Nephron (organoid): ENCODE measurements around the gene STOX2.

Source experiments
- H3K27ac Mint-ChIP-seq, 3 experiments: 2 replicates each; pipeline ENCODE4 v1.8.0; 2020; ENCODE audit warnings: mixed read lengths in 3 of 3, mild to moderate bottlenecking in 2 of 3, moderate library complexity in 1 of 3
- H3K27me3 Mint-ChIP-seq: 2 replicates; pipeline ENCODE4 v1.8.0; 2021; ENCODE audit warnings: low read depth, mild to moderate bottlenecking, moderate library complexity, mixed read lengths
- H3K36me3 Mint-ChIP-seq: 2 replicates; pipeline ENCODE4 v1.8.0; 2020; ENCODE audit warnings: low read depth, mixed read lengths
- H3K4me1 Mint-ChIP-seq: 2 replicates; pipeline ENCODE4 v1.8.0; 2020; ENCODE audit warnings: mixed read lengths
- H3K4me3 Mint-ChIP-seq, 3 experiments: 2 replicates each; pipeline ENCODE4 v1.8.0; 2020; ENCODE audit warnings: mild to moderate bottlenecking in 3 of 3, mixed read lengths in 3 of 3, moderate library complexity in 2 of 3
- H3K9me3 Mint-ChIP-seq: 2 replicates; pipeline ENCODE4 v1.8.0; 2020; ENCODE audit warnings: mixed read lengths
- TF ChIP-seq, protein P1 (sequence below), 3 experiments: fragments of 200-600 bp; sonication (generic); IDR thresholded peaks; one replicate each; pipeline ENCODE4 v1.5.0; 2021; ENCODE audit warnings: antibody characterized with exemption in 3 of 3; ENCODE audit not compliant: unreplicated experiment in 3 of 3

The STOX2 gene, protein sequence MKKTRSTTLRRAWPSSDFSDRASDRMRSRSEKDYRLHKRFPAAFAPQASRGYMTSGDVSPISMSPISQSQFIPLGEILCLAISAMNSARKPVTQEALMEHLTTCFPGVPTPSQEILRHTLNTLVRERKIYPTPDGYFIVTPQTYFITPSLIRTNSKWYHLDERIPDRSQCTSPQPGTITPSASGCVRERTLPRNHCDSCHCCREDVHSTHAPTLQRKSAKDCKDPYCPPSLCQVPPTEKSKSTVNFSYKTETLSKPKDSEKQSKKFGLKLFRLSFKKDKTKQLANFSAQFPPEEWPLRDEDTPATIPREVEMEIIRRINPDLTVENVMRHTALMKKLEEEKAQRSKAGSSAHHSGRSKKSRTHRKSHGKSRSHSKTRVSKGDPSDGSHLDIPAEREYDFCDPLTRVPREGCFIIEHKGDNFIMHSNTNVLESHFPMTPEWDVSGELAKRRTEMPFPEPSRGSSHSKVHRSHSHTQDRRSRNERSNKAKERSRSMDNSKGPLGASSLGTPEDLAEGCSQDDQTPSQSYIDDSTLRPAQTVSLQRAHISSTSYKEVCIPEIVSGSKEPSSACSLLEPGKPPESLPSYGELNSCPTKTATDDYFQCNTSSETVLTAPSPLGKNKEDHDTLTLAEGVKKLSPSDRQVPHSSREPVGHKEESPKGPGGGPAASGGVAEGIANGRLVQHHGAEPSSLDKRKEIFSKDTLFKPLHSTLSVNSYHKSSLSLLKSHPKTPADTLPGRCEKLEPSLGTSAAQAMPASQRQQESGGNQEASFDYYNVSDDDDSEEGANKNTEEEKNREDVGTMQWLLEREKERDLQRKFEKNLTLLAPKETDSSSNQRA (N-terminal part only)

DNA sequence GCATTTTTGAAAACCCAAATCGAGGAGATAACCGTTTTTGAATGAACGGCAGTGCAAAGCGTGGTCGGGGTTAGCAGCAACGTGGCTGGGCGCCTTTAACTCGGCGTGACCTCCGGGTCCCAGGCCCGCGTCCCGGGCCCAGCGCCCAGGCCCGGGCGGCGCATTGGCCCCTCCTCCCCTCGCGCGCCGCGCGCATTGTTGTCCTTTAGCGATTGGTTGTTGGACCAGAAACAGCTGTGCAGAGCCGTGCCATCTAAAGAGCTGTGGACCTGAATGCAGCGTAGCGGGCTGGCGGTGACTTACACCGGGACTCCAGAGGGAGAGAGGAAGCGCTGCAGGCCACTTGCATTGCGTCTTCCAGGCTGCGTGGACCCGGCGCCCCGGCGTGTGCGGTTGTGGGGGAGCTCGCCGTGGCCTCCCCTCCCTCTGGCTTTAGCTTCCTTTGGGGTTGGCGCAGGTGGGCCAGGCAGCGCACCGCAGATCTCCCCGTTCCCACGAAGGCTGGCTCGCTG lies at the start of gene STOX2:
Gene STOX2 (plus strand): TSS at position 227 of the 512 bp plus-strand sequence. CDS start 1,484 bp downstream, outside the sequence.
- Mint-ChIP-seq H3K9me3 (peaks cover 17% of the 10 kb centered on the region), H3K27me3 (peaks cover 25% of the 10 kb centered on the region), H3K27ac (peak within 1 kb of the TSS; percentile 23 to 66 (median 62)), H3K4me3 (peak within 1 kb of the TSS; percentile 82 to 91 (median 86)), H3K36me3 (peaks cover 3% of the 10 kb centered on the region), H3K4me1 (peaks cover 26% of the 10 kb centered on the region)
- TF ChIP-seq, protein P1, sequence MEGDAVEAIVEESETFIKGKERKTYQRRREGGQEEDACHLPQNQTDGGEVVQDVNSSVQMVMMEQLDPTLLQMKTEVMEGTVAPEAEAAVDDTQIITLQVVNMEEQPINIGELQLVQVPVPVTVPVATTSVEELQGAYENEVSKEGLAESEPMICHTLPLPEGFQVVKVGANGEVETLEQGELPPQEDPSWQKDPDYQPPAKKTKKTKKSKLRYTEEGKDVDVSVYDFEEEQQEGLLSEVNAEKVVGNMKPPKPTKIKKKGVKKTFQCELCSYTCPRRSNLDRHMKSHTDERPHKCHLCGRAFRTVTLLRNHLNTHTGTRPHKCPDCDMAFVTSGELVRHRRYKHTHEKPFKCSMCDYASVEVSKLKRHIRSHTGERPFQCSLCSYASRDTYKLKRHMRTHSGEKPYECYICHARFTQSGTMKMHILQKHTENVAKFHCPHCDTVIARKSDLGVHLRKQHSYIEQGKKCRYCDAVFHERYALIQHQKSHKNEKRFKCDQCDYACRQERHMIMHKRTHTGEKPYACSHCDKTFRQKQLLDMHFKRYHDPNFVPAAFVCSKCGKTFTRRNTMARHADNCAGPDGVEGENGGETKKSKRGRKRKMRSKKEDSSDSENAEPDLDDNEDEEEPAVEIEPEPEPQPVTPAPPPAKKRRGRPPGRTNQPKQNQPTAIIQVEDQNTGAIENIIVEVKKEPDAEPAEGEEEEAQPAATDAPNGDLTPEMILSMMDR (IDR thresholded peaks at IDR 0.05; ENCODE audit: unreplicated experiment in 3 of 3) = no peak

DNA sequence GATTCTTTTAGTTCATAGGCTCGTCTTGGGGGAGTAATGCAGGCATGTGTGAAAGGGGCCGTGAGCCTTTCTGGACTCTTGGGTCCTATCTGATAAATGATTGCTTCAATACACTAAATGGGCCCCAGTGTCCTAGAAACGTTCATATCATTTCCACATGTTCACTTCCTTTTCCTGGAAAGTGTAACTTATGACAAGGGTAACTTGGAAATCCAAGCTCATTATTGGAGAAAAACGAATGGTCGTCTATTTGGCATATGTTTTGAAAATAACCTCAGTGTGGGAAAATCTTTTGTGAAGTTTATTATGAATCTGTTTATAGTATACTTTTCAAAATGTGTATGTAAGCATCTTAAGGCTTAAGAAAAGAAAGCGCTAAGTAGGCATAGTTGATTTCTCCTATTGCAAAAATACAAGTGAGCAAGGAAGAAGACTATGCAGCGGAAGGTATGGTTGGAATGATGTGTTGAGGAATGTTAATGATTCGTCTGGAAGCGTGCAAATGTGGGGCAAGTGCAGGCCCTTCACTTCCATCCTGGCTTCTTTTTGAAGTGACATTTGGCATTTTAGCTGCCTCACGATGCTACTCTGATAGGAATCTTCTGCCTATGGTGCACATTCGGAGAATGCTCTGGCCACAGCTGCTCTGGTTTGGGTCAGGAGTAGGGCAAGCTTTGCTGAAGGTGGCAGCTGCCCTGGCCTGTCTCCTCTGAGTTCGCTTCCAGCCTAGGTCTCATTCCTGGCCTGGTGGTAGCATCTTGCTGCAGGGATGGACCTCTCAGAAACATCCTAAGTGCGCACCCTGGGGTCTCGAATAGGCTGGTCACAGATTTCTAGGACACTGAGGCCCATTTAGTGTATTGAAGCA lies 49.5 kb upstream of the STOX2 start:
- no peak overlapping the region for H3K4me3 Mint-ChIP-seq
- H3K27ac Mint-ChIP-seq = no peak overlapping the region
- H3K4me1 Mint-ChIP-seq = peaks cover 31% of the 10 kb centered on the region
- TF ChIP-seq, protein P1 (IDR thresholded peaks at IDR 0.05; ENCODE audit: unreplicated experiment in 3 of 3) = no peak
- no peaks in the 10 kb centered on the region for H3K36me3 Mint-ChIP-seq
- H3K27me3 Mint-ChIP-seq = peaks cover 14% of the 10 kb centered on the region
- H3K9me3 Mint-ChIP-seq = peaks cover 2% of the 10 kb centered on the region

DNA sequence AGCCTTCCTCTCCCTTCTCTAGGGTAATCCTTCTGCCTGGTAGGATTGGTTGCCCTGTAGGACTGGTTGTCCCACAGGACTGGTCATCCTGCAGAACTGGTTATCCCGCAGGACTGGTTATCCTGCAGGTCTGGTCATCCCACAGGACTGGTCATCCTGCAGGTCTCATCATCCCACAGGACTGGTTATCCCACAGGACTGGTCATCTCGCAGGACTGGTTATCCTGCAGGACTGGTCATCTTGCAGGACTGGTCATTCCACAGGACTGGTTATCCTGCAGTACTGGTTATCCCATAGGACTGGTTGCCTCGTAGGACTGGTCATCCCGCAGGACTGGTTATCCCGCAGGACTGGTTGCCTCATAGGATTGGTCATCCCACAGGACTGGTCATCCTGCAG lies 48.1 kb upstream of the STOX2 start:
- no peaks in the 10 kb centered on the region for H3K36me3 Mint-ChIP-seq
- TF ChIP-seq, protein P1 (IDR thresholded peaks at IDR 0.05; ENCODE audit: unreplicated experiment in 3 of 3) = no peak
- peaks cover 31% of the 10 kb centered on the region for H3K4me1 Mint-ChIP-seq
- H3K4me3 Mint-ChIP-seq = no peak overlapping the region
- peaks cover 2% of the 10 kb centered on the region for H3K9me3 Mint-ChIP-seq
- peaks cover 11% of the 10 kb centered on the region for H3K27me3 Mint-ChIP-seq
- no peak overlapping the region for H3K27ac Mint-ChIP-seq

DNA sequence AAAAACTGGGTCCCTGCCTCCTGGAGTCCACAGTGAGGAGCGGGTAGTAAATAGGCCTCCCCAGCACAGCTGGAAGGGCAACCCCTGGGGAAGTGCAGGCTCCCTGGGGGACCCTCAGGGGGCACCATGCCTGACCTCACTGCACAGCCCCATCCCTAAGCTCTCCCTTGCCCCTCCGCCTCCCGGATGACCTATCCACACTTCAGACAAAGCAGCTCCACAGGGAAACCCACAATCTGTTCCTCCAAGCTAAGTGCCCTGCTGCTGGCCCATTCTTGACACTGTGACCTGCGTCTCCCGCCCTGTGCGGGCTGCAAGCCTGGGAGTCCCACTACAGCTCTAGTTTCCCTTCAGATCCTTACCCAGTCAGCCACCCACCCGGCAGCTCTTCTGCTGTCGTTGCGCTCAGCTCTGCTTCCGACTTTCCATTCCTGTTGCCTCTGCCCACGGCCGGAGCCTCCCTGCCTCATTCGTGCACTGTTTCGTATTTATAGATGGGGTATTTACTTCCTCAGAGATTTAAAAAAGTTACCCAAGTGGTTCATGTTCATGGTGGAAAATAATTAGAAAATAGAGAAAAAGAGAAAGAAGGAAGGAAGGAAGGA lies 47.0 kb upstream of the STOX2 start:
- H3K27ac Mint-ChIP-seq = no peak overlapping the region
- TF ChIP-seq, protein P1 (IDR thresholded peaks at IDR 0.05; ENCODE audit: unreplicated experiment in 3 of 3) = no peak
- peaks cover 5% of the 10 kb centered on the region for H3K27me3 Mint-ChIP-seq
- peaks cover 31% of the 10 kb centered on the region for H3K4me1 Mint-ChIP-seq
- H3K4me3 Mint-ChIP-seq = no peak overlapping the region
- H3K9me3 Mint-ChIP-seq = peaks cover 2% of the 10 kb centered on the region
- no peaks in the 10 kb centered on the region for H3K36me3 Mint-ChIP-seq

DNA sequence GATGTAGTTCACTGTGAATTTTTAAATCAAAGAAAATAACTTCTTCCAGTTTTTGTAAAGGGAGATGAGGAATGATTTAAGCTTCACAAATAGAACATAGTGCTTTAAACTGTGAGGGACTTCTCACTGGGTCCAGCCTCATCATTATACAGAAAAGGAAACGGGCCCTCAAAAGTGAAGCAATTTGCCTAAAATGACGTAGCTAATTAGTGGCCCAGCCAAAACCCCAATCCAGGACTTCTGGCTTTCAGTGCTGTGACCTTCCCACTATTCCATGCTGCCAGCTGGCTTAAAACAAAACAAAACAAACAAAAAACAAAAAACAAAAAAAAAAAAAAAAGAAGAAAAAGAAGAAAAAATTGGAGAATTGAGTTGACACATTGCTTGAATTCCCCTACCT lies 45.0 kb upstream of the STOX2 start:
- peaks cover 3% of the 10 kb centered on the region for H3K27me3 Mint-ChIP-seq
- no peaks in the 10 kb centered on the region for H3K36me3 Mint-ChIP-seq

More for the DNA sequence above, 45.0 kb upstream of the STOX2 start:
- Mint-ChIP-seq H3K27ac (no peak overlapping the region), H3K9me3 (peaks cover 2% of the 10 kb centered on the region), H3K4me3 (no peak overlapping the region), H3K4me1 (peaks cover 28% of the 10 kb centered on the region)
- TF ChIP-seq, protein P1 (IDR thresholded peaks at IDR 0.05; ENCODE audit: unreplicated experiment in 3 of 3) = no peak
